K562 (cell line): ENCODE results near the gene SLC4A1. TPM values are rescaled to one million over a fixed set of nuclear protein-coding genes. Genes with fewer than 3 reads are reported as not detected.
A peak's percentile ranks its signal among the peaks of the same experiment; 100 is the strongest.

Experiments
- ATAC-seq: fragments of 200-7000 bp; cut with Tn5 transposase; 3 replicates; pipeline ENCODE4 v1.9.1; 2020; ENCODE audit warnings: moderate library complexity
- BruUV-seq: library from RNA; stranded (reverse); fragments of 400-500 nt; replicated peaks from 2 replicates; lab custom pipeline; 2021; lab: Mats Ljungman, UMichigan
- CTCF ChIA-PET: fragments of 300-600 bp; formaldehyde crosslinking; extraction: SDS; loops from one replicate; lab custom pipeline; 2021; ENCODE audit warnings: low intra/inter-chr PET ratio; lab: Yijun Ruan, JAX
- POLR2A ChIA-PET: fragments of 300-600, 350-650 bp; sonication (Branson Sonifier 250); formaldehyde crosslinking; extraction: SDS; loops from one replicate; lab custom pipeline; 2021; ENCODE audit warnings: antibody characterized with exemption, inconsistent platforms; lab: Yijun Ruan, JAX
- DNase-seq, 4 experiments: peaks; one replicate each; pipeline versions ENCODE4 v3.0.0 to v3.0.0-alpha.2; 2011 to 2018; ENCODE audit warnings: low spot score in 3 of 4, mixed read lengths in 3 of 4; ENCODE audit errors: extremely low read depth in 1 of 4
- FAIRE-seq: peaks from 2 replicates; lab custom pipeline; 2011; peaks lifted over from hg19 to GRCh38; lab: Jason Lieb, UNC
- H2AFZ ChIP-seq: 2 replicates; pipeline ENCODE4 v1.6.0; 2011; ENCODE audit warnings: low read depth, low read length, control low read depth, inconsistent platforms
- H3K27ac ChIP-seq: fragments of 200-600 bp; 3 replicates; pipeline ENCODE4 v1.8.0; 2011; ENCODE audit warnings: low read depth, mild to moderate bottlenecking, control low read depth, inconsistent platforms, low read length, moderate library complexity, mixed read lengths; ENCODE audit errors: extremely low read depth
- H3K27me3 ChIP-seq, 2 experiments: fragments of 300-600 bp in 1 of 2; 2 replicates in 1 of 2; 3 replicates in 1 of 2; pipeline versions ENCODE4 v1.6.0 to v1.8.0; 2011; ENCODE audit warnings: inconsistent platforms in 2 of 2, low read length in 2 of 2, mild to moderate bottlenecking in 1 of 2, mixed read lengths in 1 of 2, moderate library complexity in 1 of 2; ENCODE audit not compliant: control insufficient read depth in 2 of 2, insufficient read depth in 2 of 2
- H3K36me3 ChIP-seq: fragments of 300-600 bp; 3 replicates; pipeline ENCODE4 v1.8.0; 2011; ENCODE audit warnings: mild to moderate bottlenecking, low read length, inconsistent platforms; ENCODE audit not compliant: control insufficient read depth, insufficient read depth
- H3K4me1 ChIP-seq, 2 experiments: fragments of 200-600 bp in 1 of 2; replicated peaks in 1 of 2; 2 replicates in 1 of 2; 3 replicates in 1 of 2; pipeline versions ENCODE4 v1.5.1 to v1.8.0; 2011; ENCODE audit warnings: inconsistent platforms in 2 of 2, low read length in 2 of 2, mild to moderate bottlenecking in 1 of 2, mixed read lengths in 1 of 2, moderate library complexity in 1 of 2; ENCODE audit not compliant: control insufficient read depth in 2 of 2, insufficient read depth in 2 of 2
- H3K4me2 ChIP-seq: 2 replicates; pipeline ENCODE4 v1.6.1; 2011; ENCODE audit warnings: low read length, control low read depth, inconsistent platforms, mixed read lengths; ENCODE audit not compliant: insufficient read depth
- H3K4me3 ChIP-seq: fragments of 200-600 bp; sonication (generic), shearing (Covaris generic); 2 replicates; pipeline ENCODE4 v1.5.1; 2016; ENCODE audit warnings: control low read depth, inconsistent platforms
- H3K79me2 ChIP-seq: fragments of 200-600 bp; 3 replicates; pipeline ENCODE4 v1.8.0; 2011; ENCODE audit warnings: low read length, inconsistent platforms; ENCODE audit not compliant: control insufficient read depth, insufficient read depth
- H3K9ac ChIP-seq, 2 experiments: 2 replicates each; pipeline versions ENCODE4 v1.6.0 to v1.6.1; 2011; ENCODE audit warnings: low read depth in 2 of 2, low read length in 2 of 2, control low read depth in 1 of 2, inconsistent platforms in 1 of 2, mild to moderate bottlenecking in 1 of 2, mixed read lengths in 1 of 2; ENCODE audit not compliant: insufficient read depth in 1 of 2
- H3K9me1 ChIP-seq: one replicate; pipeline ENCODE4 v1.6.0; 2011; ENCODE audit warnings: inconsistent platforms, mild to moderate bottlenecking, low read length, moderate library complexity; ENCODE audit not compliant: control insufficient read depth, insufficient read depth
- H3K9me3 ChIP-seq: replicated peaks from 2 replicates; pipeline ENCODE4 v1.5.1; 2011; ENCODE audit warnings: low read depth, low read length, inconsistent platforms; ENCODE audit not compliant: control insufficient read depth, insufficient read depth
- H4K20me1 ChIP-seq: replicated peaks from 2 replicates; pipeline ENCODE4 v1.6.1; 2011; ENCODE audit warnings: low read length, inconsistent platforms, mixed read lengths; ENCODE audit not compliant: control insufficient read depth, insufficient read depth
- ATF7 ChIP-seq: fragments of 450-650 bp; IDR thresholded peaks from 2 replicates; pipeline ENCODE4 v1.7.1; 2014; ENCODE audit warnings: mild to moderate bottlenecking, moderate library complexity
- CHD1 ChIP-seq: fragments of 200-600 bp; sonication (generic); IDR thresholded peaks from one replicate; pipeline ENCODE4 v1.6.1; 2012; ENCODE audit warnings: mild to moderate bottlenecking, moderate library complexity, low read length, inconsistent platforms
- E2F5 ChIP-seq: sonication (generic); formaldehyde crosslinking; IDR thresholded peaks from 2 replicates; pipeline ENCODE4 v1.8.0; 2022; ENCODE audit warnings: mild to moderate bottlenecking, missing genetic modification reagents
- ETV6 ChIP-seq, 3 experiments: fragments of 150-350 bp in 1 of 3; sonication (generic) in 1 of 3; formaldehyde crosslinking in 1 of 3; IDR thresholded peaks; 2 replicates each; pipeline versions ENCODE4 v1.6.1 to v1.8.0; 2014 to 2022; ENCODE audit warnings: borderline replicate concordance in 2 of 3, low read depth in 2 of 3, antibody characterized with exemption in 1 of 3, low read length in 1 of 3, mild to moderate bottlenecking in 1 of 3, missing genetic modification reagents in 1 of 3
- HIVEP1 ChIP-seq: fragments of 250-450 bp; sonication (Bioruptor Pico); IDR thresholded peaks from 2 replicates; pipeline ENCODE4 v1.4.0; 2020; ENCODE audit warnings: mild to moderate bottlenecking
- MCM3 ChIP-seq: fragments of 450-650 bp; IDR thresholded peaks from 2 replicates; pipeline ENCODE4 v1.6.1; 2016
- MEF2D ChIP-seq: conservative IDR thresholded peaks from 2 replicates; pipeline ENCODE4 v1.6.1; 2016; ENCODE audit warnings: low read depth, missing genetic modification characterization, missing compliant biosample characterization
- MIER1 ChIP-seq: fragments of 450-650 bp; IDR thresholded peaks from 2 replicates; pipeline ENCODE4 v1.6.1; 2016; ENCODE audit warnings: antibody characterized with exemption, mild to moderate bottlenecking, low read depth
- NCOA6 ChIP-seq: fragments of 450-650 bp; IDR thresholded peaks from 2 replicates; pipeline ENCODE4 v1.6.1; 2017; ENCODE audit warnings: mild to moderate bottlenecking
- NFIC ChIP-seq: fragments of 450-650 bp; IDR thresholded peaks from 2 replicates; pipeline ENCODE4 v1.6.1; 2017; ENCODE audit warnings: mild to moderate bottlenecking, inconsistent platforms
- NR2C1 ChIP-seq, 2 experiments: fragments of 450-650 bp; IDR thresholded peaks; 2 replicates each; pipeline ENCODE4 v1.6.1; 2017; ENCODE audit warnings: mild to moderate bottlenecking in 2 of 2, antibody characterized with exemption in 1 of 2, inconsistent platforms in 1 of 2, missing compliant biosample characterization in 1 of 2, missing genetic modification characterization in 1 of 2
- OTX1 ChIP-seq: fragments of 450-650 bp; formaldehyde crosslinking; IDR thresholded peaks from 2 replicates; pipeline ENCODE4 v1.4.0; 2022; ENCODE audit warnings: mild to moderate bottlenecking
- PREB ChIP-seq: sonication (generic); formaldehyde crosslinking; IDR thresholded peaks from 2 replicates; pipeline ENCODE4 v1.8.1; 2023; ENCODE audit warnings: mild to moderate bottlenecking, missing genetic modification reagents
- SRSF1 ChIP-seq: fragments of 200-400 bp; formaldehyde crosslinking; IDR thresholded peaks from 2 replicates; pipeline ENCODE4 v1.6.1; 2017; ENCODE audit warnings: mild to moderate bottlenecking, low read depth, low read length, moderate library complexity
- SUPT5H ChIP-seq: fragments of 450-650 bp; IDR thresholded peaks from 2 replicates; pipeline ENCODE4 v1.6.1; 2016
- ZC3H8 ChIP-seq: fragments of 450-650 bp; IDR thresholded peaks from 2 replicates; pipeline ENCODE4 v1.6.1; 2017
- ZNF197 ChIP-seq: fragments of 200-800 bp; sonication (Bioruptor generic); IDR thresholded peaks from 2 replicates; pipeline ENCODE4 v1.6.1; 2016; ENCODE audit warnings: low read depth, missing genetic modification characterization, missing compliant biosample characterization
- ZNF507 ChIP-seq: conservative IDR thresholded peaks from 2 replicates; pipeline ENCODE4 v1.6.1; 2017; ENCODE audit warnings: missing genetic modification characterization, missing compliant biosample characterization
- ZNF766 ChIP-seq: fragments of 200-800 bp; sonication (Bioruptor generic); conservative IDR thresholded peaks from 2 replicates; pipeline ENCODE4 v1.6.1; 2016; ENCODE audit warnings: missing genetic modification characterization, missing compliant biosample characterization
- WGBS: fragments of 100-300 bp; shearing (Covaris generic); methylation state at CpG from one replicate; pipeline ENCODE4 v1.1.6; 2016; ENCODE audit warnings: low coverage, mixed read lengths; ENCODE audit not compliant: insufficient coverage; ENCODE audit errors: missing lambda C conversion rate; 5-methylcytosine and 5-hydroxymethylcytosine counted together
- in situ Hi-C: fragments of 300-500 bp; cut with MboI; formaldehyde crosslinking; loops from 4 replicates; pipeline ENCODE4 v1.15.0; 2018; ENCODE audit warnings: inconsistent platforms, mixed read lengths
- intact Hi-C: fragments of 100-400 bp; cut with micrococcal nuclease; formaldehyde crosslinking; loops from 2 replicates; pipeline ENCODE4 v1.14.2; 2022
- polyA plus RNA-seq, 8 experiments: library from polyadenylated mRNA; depleted of rRNA in 4 of 8; stranded (reverse) in 5 of 8; unstranded in 3 of 8; fragments of >200 nt; fragmentation: Nextera tagmentation in 2 of 8; fragmentation: Illumina TruSeq in 1 of 8; extraction: Ambion mirVana in 2 of 8; extraction: Trizol in 1 of 8; gene quantifications; 2 replicates each; pipeline versions ENCODE4 v1.2.1 to v1.2.3, GENCODE V29; 2011 to 2014; ENCODE audit warnings: inconsistent platforms in 1 of 8, missing spikeins in 1 of 8
- total RNA-seq, 7 experiments: library from RNA; depleted of rRNA in 6 of 7; stranded (reverse); fragments of >200 nt in 6 of 7; fragmentation: Illumina TruSeq in 2 of 7; extraction: Trizol in 2 of 7; gene quantifications; 2 replicates each; pipeline versions ENCODE4 v1.2.1 to v1.2.3, GENCODE V29; 2011 to 2021; ENCODE audit warnings: low replicate concordance in 1 of 7

Gene SLC4A1
- total and polyA plus RNA-seq, 9 of the 15 experiments (the other 6 are each of a cell fraction or from before 2014, with no cell fraction given): 0.14 to 1.00 (median 0.53) TPM

GRCh38 chr17:44213403-44214229, 54.3 kb downstream of the SLC4A1 start:
- WGBS: 86% methylated on average over 11 of the region's 15 CpGs
- Histone ChIP-seq H3K27me3 (no peaks in the 10 kb centered on the region), H3K27ac (no peak overlapping the region), H3K9me1 (peaks cover 4% of the 10 kb centered on the region), H2AFZ (no peak overlapping the region), H3K4me1 (peaks cover 26 to 49% of the 10 kb centered on the region in 2 experiments), H3K9ac (peak overlapping the region in 1 of 2 experiments; percentile 39; a peak in 1 of 4 replicates), H3K4me2 (no peak overlapping the region), H3K36me3 (peaks cover 85% of the 10 kb centered on the region), H3K4me3 (no peak overlapping the region), H3K79me2 (peaks cover 34% of the 10 kb centered on the region), H3K9me3 (no peaks in the 10 kb centered on the region), H4K20me1 (peaks cover 12% of the 10 kb centered on the region)
- POLR2A ChIA-PET: interaction anchor here (0.6 to 3.6 kb wide), 19 partner anchors 7 to 286 kb away, joined by 3 to 16 read pairs (median 4); partner anchors contain the start of gene UBTF
- BruUV-seq: no TSS peak
- FAIRE-seq: no peak
- intact Hi-C loops (no loop called here), in situ Hi-C loops (loop anchor here (5.0 kb wide), 1 partner anchor 114 kb away; no protein-coding TSS in a partner anchor)
- no peak for DNase-seq
- CTCF ChIA-PET: no interaction called here
- no peak for ATAC-seq
- TF ChIP-seq SRSF1: no peak
- no peak for TF ChIP-seq CHD1
- no peak for TF ChIP-seq ATF7
- peak; percentile 69; the same call in 1 of the 2 replicates for TF ChIP-seq OTX1 (CRISPR knock-in tag)
- TF ChIP-seq MIER1: no peak
- TF ChIP-seq ZNF197: no peak
- TF ChIP-seq NFIC: no peak
- no peak for TF ChIP-seq ETV6 (IDR thresholded peaks at IDR 0.05; ENCODE audit: borderline replicate concordance in 1 of 2, low read depth in 2 of 2, low read length in 1 of 2)
- TF ChIP-seq ETV6 (CRISPR knock-in tag; IDR thresholded peaks at IDR 0.05; ENCODE audit: borderline replicate concordance): no peak
- peak; percentile 79 for TF ChIP-seq SUPT5H
- TF ChIP-seq NR2C1 (IDR thresholded peaks at IDR 0.05): no peak
- no peak for TF ChIP-seq NR2C1 (tag; IDR thresholded peaks at IDR 0.05)
- TF ChIP-seq ZNF766 (CRISPR knock-in tag): no peak
- no peak for TF ChIP-seq E2F5 (CRISPR knock-in tag)
- TF ChIP-seq HIVEP1: no peak
- TF ChIP-seq MCM3: no peak
- no peak for TF ChIP-seq NCOA6
- no peak for TF ChIP-seq ZNF507 (tag)
- TF ChIP-seq ZC3H8: no peak
- TF ChIP-seq MEF2D: no peak
- no peak for TF ChIP-seq PREB (CRISPR knock-in tag)
